Astrocyte of the spinal cord (primary cell): ENCODE measurements around the gene LCN2.

Experiments
- DNase-seq: peaks from one replicate; pipeline ENCODE4 v3.0.0; 2011; ENCODE audit warnings: low read depth, low spot score
- H3K4me3 ChIP-seq: 2 replicates; pipeline ENCODE4 v1.5.1; 2011; ENCODE audit warnings: low read depth, mild to moderate bottlenecking, low read length, moderate library complexity
- CTCF ChIP-seq: IDR thresholded peaks from 2 replicates; pipeline ENCODE4 v1.5.1; 2012; ENCODE audit warnings: low read depth, mild to moderate bottlenecking, low read length, inconsistent platforms
- in situ Hi-C: cut with HindIII; loops from 2 replicates; pipeline ENCODE4 v1.10.0; 2017; ENCODE audit warnings: low sequenced_read_pairs

LCN2 gene

GRCh38 chr9:128159784-128160602 is 10.7 kb downstream of the LCN2 start, which contains the start of gene BBLN:
Gene BBLN (plus strand): TSS chr9:128160265. CDS start chr9:128160408, 143 bp downstream.
- DNase-seq = peak; percentile 92
- peak within 1 kb of the TSS; percentile 73 for H3K4me3 ChIP-seq
- no peak for TF ChIP-seq CTCF
- in situ Hi-C loops = no loop called here

- in situ Hi-C loops = no loop called here
- H3K4me3 ChIP-seq = peak overlapping the region; percentile 73
- no peak for TF ChIP-seq CTCF
- no peak for DNase-seq
These were observed 11.3 kb downstream of the LCN2 start for GRCh38 chr9:128160603-128160987.

GRCh38 chr9:128161215-128161902 is 12.1 kb downstream of the LCN2 start:
- H3K4me3 ChIP-seq = no peak overlapping the region
- no peak for DNase-seq
- in situ Hi-C loops = no loop called here
- TF ChIP-seq CTCF = no peak

GRCh38 chr9:128162215-128163026 is 13.2 kb downstream of the LCN2 start:
- peak; percentile 25 for DNase-seq
- H3K4me3 ChIP-seq = no peak overlapping the region
- no peak for TF ChIP-seq CTCF
- in situ Hi-C loops = no loop called here

- in situ Hi-C loops = no loop called here
- TF ChIP-seq CTCF = no peak
- no peak for DNase-seq
- no peak overlapping the region for H3K4me3 ChIP-seq
These were observed 13.8 kb downstream of the LCN2 start for GRCh38 chr9:128163027-128163515.
